GM10248 (cell line): ENCODE measurements around the gene FRAT1.
A peak's percentile ranks its signal among the peaks of the same experiment; 100 is the strongest.
"Not testable (repeated sequence)": the region's sequence is repeated elsewhere in the genome, so short reads cannot be mapped to it uniquely, and the experiment has no call there.

Source experiments
- CTCF ChIA-PET: fragments of 300-600 bp; sonication (Branson Sonifier 250); formaldehyde crosslinking; extraction: SDS; loops from one replicate; lab custom pipeline; 2021; ENCODE audit warnings: antibody characterized with exemption; lab: Yijun Ruan, JAX
- POLR2A ChIA-PET: fragments of 350-650 bp; sonication (Branson Sonifier 250); formaldehyde crosslinking; extraction: SDS; loops from one replicate; lab custom pipeline; 2020; ENCODE audit warnings: antibody characterized with exemption; lab: Yijun Ruan, JAX
- DNase-seq: peaks from one replicate; pipeline ENCODE4 v3.0.0; 2012; ENCODE audit errors: extremely low spot score
- TF ChIP-seq, protein P1 (sequence below): IDR thresholded peaks from 2 replicates; pipeline ENCODE4 v1.5.1; 2012; ENCODE audit warnings: mild to moderate bottlenecking, low read depth; ENCODE audit errors: extremely low read depth, missing control alignments, control extremely low read depth

The FRAT1 gene

DNA sequence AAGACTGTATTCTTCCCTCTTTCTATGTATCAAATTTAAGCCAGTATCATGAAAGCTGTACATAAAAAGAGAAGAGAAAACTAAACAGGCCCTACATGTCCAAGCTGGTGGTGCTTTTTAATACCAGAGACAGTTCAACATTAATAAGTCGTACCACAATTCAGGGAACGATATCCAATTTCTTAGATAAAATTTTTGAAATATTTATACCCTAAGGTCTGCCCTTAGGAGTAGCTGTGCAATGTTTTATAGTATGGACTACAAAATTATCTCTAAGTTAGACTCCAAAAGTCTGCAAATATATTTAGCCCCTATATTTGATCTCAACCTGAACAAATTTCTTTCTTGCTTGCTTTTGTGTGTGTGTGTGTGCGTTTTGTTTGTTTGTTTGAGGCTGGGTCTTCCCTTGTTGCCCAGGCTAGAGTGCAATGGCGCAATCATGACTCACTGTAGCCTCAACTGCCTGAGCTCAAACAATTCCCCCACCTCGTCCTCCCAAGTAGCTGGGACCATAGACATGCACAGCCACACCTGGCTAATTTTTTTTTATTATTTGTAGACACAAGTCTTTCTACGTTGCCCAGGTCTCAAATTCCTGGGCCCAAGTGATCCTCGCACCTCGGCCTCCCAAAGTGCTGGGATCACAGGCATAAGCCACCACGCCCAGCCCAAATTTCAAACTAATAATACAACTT, 39.8 kb upstream of the FRAT1 start:
- DNase-seq = no peak
- POLR2A ChIA-PET = no interaction called here
- CTCF ChIA-PET = interaction anchor here (0.7 to 3.9 kb wide), 20 partner anchors 8 to 274 kb away, joined by 3 to 38 read pairs (median 5); partner anchors contain the start of gene ARHGAP19
- TF ChIP-seq, protein P1, sequence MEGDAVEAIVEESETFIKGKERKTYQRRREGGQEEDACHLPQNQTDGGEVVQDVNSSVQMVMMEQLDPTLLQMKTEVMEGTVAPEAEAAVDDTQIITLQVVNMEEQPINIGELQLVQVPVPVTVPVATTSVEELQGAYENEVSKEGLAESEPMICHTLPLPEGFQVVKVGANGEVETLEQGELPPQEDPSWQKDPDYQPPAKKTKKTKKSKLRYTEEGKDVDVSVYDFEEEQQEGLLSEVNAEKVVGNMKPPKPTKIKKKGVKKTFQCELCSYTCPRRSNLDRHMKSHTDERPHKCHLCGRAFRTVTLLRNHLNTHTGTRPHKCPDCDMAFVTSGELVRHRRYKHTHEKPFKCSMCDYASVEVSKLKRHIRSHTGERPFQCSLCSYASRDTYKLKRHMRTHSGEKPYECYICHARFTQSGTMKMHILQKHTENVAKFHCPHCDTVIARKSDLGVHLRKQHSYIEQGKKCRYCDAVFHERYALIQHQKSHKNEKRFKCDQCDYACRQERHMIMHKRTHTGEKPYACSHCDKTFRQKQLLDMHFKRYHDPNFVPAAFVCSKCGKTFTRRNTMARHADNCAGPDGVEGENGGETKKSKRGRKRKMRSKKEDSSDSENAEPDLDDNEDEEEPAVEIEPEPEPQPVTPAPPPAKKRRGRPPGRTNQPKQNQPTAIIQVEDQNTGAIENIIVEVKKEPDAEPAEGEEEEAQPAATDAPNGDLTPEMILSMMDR = no peak

DNA sequence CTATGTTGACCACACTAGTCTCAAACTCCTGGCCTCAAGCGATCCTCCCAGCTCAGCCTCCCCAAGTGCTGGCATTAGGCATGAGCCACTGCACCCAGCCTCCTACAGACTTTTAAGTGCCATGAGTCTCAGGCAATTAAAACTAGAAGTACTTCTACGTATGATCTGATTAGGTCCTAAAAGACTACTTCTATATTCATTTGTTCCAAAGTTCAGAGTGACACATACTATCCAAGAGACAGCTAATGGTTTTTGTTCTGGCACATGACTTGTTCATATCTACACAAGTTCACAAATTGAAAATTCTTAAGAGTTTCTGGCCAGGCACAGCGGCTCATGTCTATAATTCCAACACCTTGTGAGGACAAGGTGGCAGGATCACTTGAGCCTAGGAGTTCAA, 38.3 kb upstream of the FRAT1 start:
- ChIA-PET CTCF (interaction anchor here (1.3 to 3.9 kb wide), 3 partner anchors 10 to 46 kb away, joined by 3 to 38 read pairs (median 23); partner anchors contain the start of gene ARHGAP19), POLR2A (no interaction called here)
- no peak for DNase-seq
- TF ChIP-seq, protein P1 = no peak

DNA sequence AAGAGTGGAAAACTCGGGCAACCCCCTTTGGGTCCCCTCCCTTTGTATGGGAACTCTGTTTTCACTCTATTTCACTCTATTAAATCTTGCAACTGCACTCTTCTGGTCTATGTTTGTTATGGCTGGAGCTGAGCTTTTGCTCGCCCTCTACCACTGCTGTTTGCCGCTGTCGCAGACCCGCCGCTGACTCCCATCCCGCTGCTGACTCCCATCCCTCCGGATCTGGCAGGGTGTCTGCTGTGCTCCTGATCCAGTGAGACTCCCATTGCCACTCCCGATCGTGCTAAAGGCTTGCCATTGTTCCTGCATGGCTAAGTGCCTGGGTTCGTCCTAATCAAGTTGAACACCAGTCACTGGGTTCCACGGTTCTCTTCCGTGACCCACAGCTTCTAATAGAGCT, 29.0 kb upstream of the FRAT1 start:
- POLR2A ChIA-PET, DNase-seq: not testable (repeated sequence)
- CTCF ChIA-PET = interaction anchor here (3.5 kb wide), 1 partner anchor 11 kb away, joined by 23 read pairs; no protein-coding TSS in a partner anchor

DNA sequence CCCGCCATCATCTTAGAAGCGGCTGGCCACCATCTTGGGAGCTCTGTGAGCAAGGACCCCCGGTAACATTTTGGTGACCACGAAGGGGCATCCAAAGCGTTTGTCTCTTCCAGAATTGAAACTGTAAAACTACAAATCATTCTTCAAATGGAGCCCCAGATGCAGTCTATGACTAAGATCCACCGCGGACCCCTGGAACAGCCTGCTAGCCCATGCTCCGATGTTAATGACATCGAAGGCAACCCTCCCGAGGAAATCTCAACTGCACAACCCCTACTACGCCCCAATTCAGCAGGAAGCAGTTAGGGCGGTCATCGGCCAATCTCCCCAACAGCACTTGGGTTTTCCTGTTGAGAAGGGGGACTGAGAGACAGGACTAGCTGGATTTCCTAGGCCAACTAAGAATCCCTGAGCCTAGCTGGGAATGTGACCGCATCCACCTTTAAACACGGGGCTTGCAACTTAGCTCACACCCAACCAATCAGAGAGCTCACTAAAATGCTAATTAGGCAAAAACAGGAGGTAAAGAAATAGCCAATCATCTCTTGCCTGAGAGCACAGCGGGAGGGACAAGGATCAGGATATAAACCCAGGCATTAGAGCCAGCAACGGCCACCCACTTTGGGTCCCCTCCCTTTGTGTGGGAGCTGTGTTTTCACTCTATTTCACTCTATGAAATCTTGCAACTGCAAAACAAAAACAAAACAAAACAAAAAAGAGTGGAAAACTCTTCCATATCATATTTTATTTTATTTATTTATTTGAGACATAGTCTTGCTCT, 28.3 kb upstream of the FRAT1 start:
- POLR2A ChIA-PET, DNase-seq: not testable (repeated sequence)
- CTCF ChIA-PET = interaction anchor here (3.5 kb wide), 1 partner anchor 12 kb away, joined by 23 read pairs; no protein-coding TSS in a partner anchor

DNA sequence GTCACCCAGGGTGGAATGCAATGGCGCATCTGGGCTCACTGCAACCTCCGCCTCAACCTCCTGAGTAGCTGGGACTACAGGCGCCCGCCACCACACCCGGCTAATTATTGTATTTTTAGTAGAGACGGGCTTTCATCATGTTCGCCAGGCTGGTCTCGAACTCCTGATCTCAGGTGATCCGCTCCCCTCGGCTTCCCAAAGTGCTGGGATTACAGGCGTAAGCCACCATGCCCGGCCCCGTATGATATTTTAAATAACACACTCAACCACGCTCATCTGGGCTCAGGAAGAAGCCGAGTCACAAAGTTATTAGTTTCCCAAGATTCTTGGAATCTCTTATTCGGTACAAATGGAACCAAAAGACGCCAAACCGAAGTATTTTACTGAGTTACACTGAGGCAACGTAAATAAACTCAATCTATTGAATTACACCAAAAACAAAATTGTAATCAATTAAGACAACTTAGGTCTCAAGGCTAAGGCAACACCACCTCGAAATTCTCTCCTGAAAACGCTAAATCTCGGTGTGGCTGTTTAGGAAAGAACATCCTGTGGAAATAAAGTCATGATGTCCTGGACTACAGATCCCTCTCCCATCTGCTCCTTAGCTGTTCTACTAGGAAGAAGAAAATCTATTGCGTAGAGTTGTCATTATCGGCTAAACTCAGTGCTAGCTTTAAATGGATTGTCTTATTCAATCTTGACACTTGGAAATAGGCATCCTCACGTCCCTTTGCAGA, 27.5 kb upstream of the FRAT1 start:
- CTCF ChIA-PET = interaction anchor here (0.9 to 3.5 kb wide), 5 partner anchors 9 to 81 kb away, joined by 3 to 23 read pairs (median 3); partner anchors contain the start of gene FRAT1
- TF ChIP-seq, protein P1 = no peak
- DNase-seq = no peak
- POLR2A ChIA-PET = no interaction called here

DNA sequence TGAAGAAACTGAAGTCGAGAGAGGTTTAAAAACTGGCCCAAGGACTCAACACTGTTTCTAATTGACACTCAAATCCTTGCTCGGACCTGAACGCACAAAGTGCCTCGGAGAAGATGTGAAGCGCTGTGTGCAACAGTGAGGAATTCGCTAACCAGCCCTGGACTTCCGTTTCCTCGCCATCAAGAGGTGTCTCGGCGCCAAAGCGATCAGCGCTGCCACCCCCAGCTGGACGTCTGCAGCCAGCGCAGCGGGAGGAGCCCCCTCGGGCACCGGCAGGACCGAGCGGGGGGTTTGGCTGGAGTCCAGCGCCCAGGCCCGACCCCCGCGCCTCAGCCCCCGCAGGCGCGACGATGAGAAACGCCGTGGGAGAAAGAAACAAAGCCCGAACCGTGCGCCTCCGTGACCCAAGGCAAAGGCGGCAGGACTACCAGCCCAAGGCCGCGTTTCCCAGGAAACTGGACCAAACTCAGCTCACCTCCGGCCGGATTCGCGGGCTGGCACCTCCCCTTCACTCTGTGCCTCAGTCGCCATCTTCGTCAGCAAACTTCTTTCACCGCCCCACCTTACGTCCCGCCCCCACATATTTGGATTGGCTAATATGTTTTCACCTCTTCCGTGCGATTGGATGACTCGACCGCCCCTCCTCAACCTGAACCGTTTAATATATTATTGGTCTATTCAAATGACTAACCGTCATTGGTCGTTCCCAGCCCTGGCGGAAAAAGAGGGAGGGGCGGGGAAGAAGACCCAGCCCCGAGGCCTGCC, 26.8 kb upstream of the FRAT1 start, which contains the start of gene ARHGAP19:
TSS of gene ARHGAP19 (minus strand) at position 541 of the 765 bp plus-strand sequence. CDS start at position 531, 10 bp downstream.
- CTCF ChIA-PET = interaction anchor here (0.9 to 3.5 kb wide), 5 partner anchors 10 to 82 kb away, joined by 3 to 23 read pairs (median 3); partner anchors contain the start of gene FRAT1
- peak; percentile 95 for DNase-seq
- POLR2A ChIA-PET = no interaction called here
- TF ChIP-seq, protein P1 = no peak
